GM18502 (cell line): Measurements from ENCODE around the gene LDB1.
A peak's percentile ranks its signal among the peaks of the same experiment; 100 is the strongest.

Experiments
- ATAC-seq: cut with Tn5 transposase; IDR thresholded peaks from one replicate; pipeline ENCODE4 v1.9.1; 2021; ENCODE audit warnings: mild to moderate bottlenecking; ENCODE audit not compliant: unreplicated experiment, poor library complexity

LDB1 gene

DNA sequence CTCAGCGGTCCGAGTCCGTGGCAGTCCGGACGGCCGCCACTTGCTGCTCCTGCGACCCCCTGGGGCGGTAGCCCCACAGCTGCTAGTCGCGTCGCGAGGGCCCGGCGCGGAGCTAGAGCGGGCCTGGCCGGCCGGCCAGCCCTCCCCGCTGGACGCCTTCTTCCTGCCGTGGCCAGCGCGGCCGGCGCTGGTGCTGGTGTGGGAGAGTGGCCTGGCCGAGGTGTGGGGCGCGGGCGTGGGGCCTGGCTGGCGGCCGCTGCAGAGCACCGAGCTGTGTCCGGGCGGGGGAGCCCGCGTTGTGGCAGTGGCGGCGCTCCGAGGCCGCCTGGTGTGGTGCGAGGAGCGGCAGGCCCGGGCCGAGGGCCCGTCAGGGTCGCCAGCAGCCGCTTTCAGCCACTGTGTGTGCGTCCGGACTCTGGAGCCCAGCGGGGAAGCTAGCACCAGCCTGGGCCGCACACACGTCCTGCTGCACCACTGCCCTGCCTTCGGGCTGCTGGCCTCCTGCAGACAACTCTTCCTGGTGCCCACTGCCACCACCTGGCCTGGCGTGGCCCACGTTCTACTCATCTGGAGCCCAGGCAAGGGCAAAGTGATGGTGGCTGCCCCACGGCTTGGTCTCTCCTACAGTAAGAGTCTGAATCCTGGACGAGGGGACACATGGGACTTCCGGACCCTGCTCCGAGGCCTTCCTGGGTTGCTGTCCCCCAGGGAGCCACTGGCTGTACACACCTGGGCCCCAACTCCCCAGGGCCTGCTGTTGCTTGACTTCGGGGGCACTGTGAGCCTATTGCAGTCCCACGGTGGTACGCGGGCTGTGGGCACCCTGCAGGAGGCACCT is 54.4 kb downstream of the LDB1 start:
- peak; percentile 36 for ATAC-seq

DNA sequence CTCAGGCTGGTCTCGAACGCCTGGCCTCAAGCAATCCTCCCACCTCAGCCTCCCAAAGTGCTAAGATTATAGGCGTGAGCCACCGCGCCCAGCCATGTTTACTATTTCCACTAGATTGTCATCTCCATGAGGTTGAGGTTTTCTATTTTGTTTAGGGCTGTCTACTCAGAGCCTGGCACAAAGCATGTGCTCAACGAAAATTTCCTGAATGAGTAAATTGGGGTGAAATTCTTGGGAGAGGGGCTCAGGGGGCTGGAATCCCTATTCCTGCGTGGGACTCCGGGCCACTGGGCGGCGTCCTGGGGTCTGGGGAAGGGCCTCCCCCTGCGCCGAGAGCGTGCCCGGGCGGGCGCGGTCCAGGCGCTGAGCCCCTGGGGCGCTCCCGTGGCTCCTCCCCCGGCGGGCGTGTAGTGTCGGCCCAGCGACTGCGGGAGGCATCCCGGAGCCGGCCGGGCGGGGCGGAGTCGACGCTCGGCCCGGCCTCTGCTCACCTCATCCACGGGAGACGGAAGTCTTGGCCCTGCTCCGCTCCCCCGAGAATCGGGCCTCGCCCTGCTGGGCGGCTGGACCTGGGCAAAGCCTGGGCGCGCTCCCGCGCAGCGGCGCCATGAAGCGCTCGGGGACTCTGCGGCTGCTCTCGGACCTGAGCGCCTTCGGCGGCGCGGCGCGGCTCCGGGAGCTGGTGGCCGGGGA is 55.2 kb downstream of the LDB1 start, which contains the start of gene HPS6:
HPS6 (plus strand) TSS at position 482 of the 693 bp plus-strand sequence; CDS start at position 608, 126 bp downstream.
- ATAC-seq: peak; percentile 95

DNA sequence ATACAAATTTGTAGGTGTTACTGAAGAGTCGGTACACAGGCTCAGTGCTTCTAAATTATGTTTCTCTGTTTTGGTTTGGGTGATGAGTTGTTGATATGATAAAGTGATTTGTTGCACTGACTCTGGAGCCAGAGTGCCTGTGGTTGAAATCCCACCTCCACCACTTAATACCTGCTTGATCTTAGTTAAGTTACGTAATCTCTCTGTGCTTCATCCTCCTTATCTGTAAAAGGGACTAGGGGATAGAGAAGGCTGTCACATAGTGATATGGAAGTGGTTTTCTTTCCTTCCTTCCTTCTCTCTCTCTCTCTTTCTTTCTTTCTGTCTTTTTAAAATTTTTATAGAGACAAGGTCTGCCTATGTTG is 55.7 kb downstream of the LDB1 start:
- no peak for ATAC-seq

DNA sequence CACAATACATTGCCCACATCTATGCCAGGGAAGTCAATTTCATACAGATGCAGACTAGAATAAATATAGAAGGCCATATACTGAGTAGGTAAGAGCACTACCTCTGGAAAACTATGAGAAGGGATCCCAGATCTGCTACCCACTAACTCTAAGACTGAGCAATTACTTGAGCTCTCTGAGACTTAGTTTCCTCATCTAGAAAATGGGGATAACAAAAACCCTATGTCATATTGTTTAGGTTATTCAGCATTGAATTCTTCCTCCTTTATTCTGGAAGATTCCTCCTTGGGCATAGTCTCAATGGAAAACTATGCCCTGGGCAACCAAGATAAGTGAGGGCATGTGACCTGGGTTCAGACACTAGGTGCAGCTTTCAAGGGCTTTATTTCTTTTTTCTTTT is 60.2 kb downstream of the LDB1 start:
- no peak for ATAC-seq
